ENCODE data around the gene STT3A. TPM values are rescaled to one million over a fixed set of nuclear protein-coding genes. Genes with fewer than 3 reads are reported as not detected.

Gene STT3A
- total and polyA plus RNA-seq, 10 donors = 23.0 to 102 (median 80.9) TPM

DNA sequence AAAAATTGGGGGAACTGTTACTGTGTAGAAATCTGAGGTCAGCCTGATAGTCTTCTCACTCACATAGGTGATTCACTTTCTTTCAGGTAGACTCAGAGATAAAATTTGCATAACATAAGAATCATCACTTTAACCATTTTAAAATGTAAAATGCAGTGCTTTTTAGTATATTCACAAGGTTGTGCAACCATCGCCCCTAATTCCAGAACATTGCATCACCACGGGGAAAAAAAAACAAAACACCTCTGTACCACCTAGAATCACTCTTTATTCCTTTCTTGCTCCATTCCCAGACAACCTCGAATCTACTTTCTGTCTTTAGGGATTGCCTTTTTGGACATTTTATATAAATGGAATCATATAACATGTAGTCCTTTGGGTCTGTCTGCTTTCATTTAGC lies 53.2 kb downstream of the STT3A start:
- Histone ChIP-seq H3K4me3 (no peak overlapping the region), H3K27me3 (replicated peaks in 1 of 7) (no peaks in the 10 kb centered on the region), H3K27ac (no peak overlapping the region), H3K4me1 (no peaks in the 10 kb centered on the region), H3K9me3 (no peaks in the 10 kb centered on the region), H3K36me3 (peaks cover 0 to 14% (median 0%) of the 10 kb centered on the region in 6 donors)
- WGBS, 5 donors = 93 to 96% (median 95%) methylated on average over 3 of the region's 3 CpGs
- intact Hi-C loops (cut with DNase I; ENCODE audit: low total_unique reads) = no loop called here
- TF ChIP-seq POLR2A (IDR thresholded peaks at IDR 0.05) (no peak), POLR2AphosphoS5 (IDR thresholded peaks at IDR 0.05) (no peak)
- TF ChIP-seq, protein P1, sequence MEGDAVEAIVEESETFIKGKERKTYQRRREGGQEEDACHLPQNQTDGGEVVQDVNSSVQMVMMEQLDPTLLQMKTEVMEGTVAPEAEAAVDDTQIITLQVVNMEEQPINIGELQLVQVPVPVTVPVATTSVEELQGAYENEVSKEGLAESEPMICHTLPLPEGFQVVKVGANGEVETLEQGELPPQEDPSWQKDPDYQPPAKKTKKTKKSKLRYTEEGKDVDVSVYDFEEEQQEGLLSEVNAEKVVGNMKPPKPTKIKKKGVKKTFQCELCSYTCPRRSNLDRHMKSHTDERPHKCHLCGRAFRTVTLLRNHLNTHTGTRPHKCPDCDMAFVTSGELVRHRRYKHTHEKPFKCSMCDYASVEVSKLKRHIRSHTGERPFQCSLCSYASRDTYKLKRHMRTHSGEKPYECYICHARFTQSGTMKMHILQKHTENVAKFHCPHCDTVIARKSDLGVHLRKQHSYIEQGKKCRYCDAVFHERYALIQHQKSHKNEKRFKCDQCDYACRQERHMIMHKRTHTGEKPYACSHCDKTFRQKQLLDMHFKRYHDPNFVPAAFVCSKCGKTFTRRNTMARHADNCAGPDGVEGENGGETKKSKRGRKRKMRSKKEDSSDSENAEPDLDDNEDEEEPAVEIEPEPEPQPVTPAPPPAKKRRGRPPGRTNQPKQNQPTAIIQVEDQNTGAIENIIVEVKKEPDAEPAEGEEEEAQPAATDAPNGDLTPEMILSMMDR (IDR thresholded peaks at IDR 0.05 in 8 of 11, conservative IDR thresholded peaks at IDR 0.05 in 3 of 11) = no peak
- no peak for DNase-seq

DNA sequence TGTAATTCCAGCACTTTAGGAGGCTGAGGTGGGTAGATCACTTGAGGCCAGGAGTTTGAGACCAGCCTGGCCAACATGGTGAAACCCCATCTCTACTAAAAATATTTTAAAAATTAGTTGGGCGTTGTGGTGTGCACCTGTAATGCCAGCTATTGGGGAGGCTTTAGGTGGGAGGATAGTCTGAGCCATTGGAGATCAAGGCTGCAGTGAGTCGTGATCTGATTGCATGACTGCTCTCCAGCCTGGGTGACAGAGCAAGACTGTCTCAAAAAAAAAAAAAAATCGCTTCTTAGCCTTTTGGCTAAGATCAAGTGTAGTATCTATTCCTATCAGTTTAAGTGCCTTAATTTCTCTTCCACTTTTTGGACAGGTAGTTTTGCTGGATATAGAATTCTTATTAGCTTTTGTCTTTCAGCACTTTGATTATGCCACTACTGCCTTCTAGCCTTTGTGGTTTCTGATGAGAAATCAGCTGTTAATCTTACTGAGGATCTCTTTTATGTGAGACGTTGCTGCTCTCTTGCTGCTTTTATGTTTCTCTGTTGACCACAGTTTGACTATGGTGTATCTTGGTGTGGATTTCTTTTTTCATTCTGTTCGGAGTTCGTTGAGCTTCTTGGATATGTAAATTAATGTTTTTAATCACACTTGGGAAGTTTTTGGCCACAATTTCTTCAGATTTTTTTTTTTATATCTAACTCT lies 57.0 kb downstream of the STT3A start:
- peaks cover 0 to 8% (median 0%) of the 10 kb centered on the region in 6 donors for H3K36me3 ChIP-seq
- WGBS, 5 donors = 79 to 86% (median 83%) methylated on average over 6 of the region's 6 CpGs
- TF ChIP-seq, protein P1 (IDR thresholded peaks at IDR 0.05 in 8 of 11, conservative IDR thresholded peaks at IDR 0.05 in 3 of 11) = no peak
- no peak for TF ChIP-seq POLR2AphosphoS5 (IDR thresholded peaks at IDR 0.05)
- no peak overlapping the region for H3K4me3 ChIP-seq
- intact Hi-C loops (cut with DNase I; ENCODE audit: low total_unique reads) = no loop called here
- DNase-seq = no peak
- no peak overlapping the region for H3K27ac ChIP-seq
- no peaks in the 10 kb centered on the region for H3K4me1 ChIP-seq
- no peaks in the 10 kb centered on the region for H3K9me3 ChIP-seq
- no peaks in the 10 kb centered on the region for H3K27me3 ChIP-seq (replicated peaks in 1 of 7)

DNA sequence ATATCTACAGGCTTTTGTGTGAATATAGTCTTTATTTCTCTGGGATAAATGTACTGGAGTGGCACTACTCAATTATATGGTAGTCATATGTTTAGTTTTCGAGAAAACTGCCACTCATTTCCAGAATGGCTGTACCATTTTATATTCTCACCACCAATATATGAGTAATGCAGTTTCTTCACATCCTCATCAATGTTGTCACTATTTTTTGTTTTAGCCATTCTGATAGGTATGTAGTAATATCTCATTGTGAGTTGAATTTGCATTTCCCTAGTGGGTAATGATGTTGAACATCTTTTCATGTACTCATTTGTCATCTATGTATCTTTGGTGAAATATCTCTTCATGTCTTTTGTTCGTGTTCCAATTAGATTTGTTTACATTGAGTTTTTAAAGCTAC lies 70.0 kb downstream of the STT3A start:
- TF ChIP-seq POLR2AphosphoS5 (IDR thresholded peaks at IDR 0.05) (no peak), POLR2A (IDR thresholded peaks at IDR 0.05) (no peak)
- TF ChIP-seq, protein P1 (IDR thresholded peaks at IDR 0.05 in 8 of 11, conservative IDR thresholded peaks at IDR 0.05 in 3 of 11) = no peak
- intact Hi-C loops (cut with DNase I; ENCODE audit: low total_unique reads) = no loop called here
- Histone ChIP-seq H3K9me3 (peaks cover 0 to 16% (median 7%) of the 10 kb centered on the region in 8 donors), H3K36me3 (no peaks in the 10 kb centered on the region), H3K27me3 (replicated peaks in 1 of 7) (no peaks in the 10 kb centered on the region), H3K27ac (no peak overlapping the region), H3K4me1 (no peaks in the 10 kb centered on the region), H3K4me3 (no peak overlapping the region)
- WGBS, 5 donors = 87 to 96% (median 89%) methylated on average over 2 of the region's 2 CpGs
- no peak for DNase-seq

DNA sequence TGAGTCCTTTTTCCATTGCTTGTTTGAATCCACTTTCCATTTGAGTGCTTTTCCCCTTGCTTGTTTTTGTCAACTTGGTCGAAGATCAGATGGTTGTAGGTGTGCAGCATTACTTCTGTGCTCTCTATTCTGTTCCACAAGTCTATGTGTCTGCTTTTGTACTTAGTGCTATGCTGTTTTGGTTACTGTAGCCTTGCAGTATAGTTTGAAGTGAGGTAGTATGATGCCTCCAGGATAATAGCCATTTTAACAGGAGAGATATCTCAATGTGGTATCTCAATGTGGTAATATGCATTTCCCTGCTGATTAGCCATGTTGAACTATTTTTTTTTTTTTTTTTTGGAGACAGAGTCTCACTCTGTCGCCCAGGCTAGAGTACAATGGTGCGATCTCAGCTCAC lies 71.3 kb downstream of the STT3A start:
- intact Hi-C loops (cut with DNase I; ENCODE audit: low total_unique reads) = no loop called here
- TF ChIP-seq, protein P1 (IDR thresholded peaks at IDR 0.05 in 8 of 11, conservative IDR thresholded peaks at IDR 0.05 in 3 of 11) = no peak
- TF ChIP-seq POLR2A (IDR thresholded peaks at IDR 0.05) (no peak), POLR2AphosphoS5 (IDR thresholded peaks at IDR 0.05) (no peak)
- H3K27me3 ChIP-seq (replicated peaks in 1 of 7) = no peaks in the 10 kb centered on the region
- DNase-seq = no peak
- 92 to 99% (median 95%) methylated on average over 3 of the region's 3 CpGs for WGBS, 5 donors
- H3K4me1 ChIP-seq = no peaks in the 10 kb centered on the region
- H3K4me3 ChIP-seq = no peak overlapping the region
- H3K9me3 ChIP-seq = peaks cover 0 to 16% (median 7%) of the 10 kb centered on the region in 8 donors
- H3K36me3 ChIP-seq = no peaks in the 10 kb centered on the region
- H3K27ac ChIP-seq = no peak overlapping the region
